HepG2 (cell line): ENCODE data around the gene HAGHL. TPM values are rescaled to one million over a fixed set of nuclear protein-coding genes. Genes with fewer than 3 reads are reported as not detected.
A peak's percentile ranks its signal among the peaks of the same experiment; 100 is the strongest.

Experiments
- BCLAF1 ChIP-seq: fragments of 450-650 bp; IDR thresholded peaks from 2 replicates; pipeline ENCODE4 v1.6.1; 2017; ENCODE audit warnings: mild to moderate bottlenecking
- CHCHD3 ChIP-seq: sonication (generic); formaldehyde crosslinking; IDR thresholded peaks from 2 replicates; pipeline ENCODE4 v1.8.0; 2022; ENCODE audit warnings: mild to moderate bottlenecking, missing genetic modification reagents, moderate library complexity
- FOSL2 ChIP-seq: sonication (generic); formaldehyde crosslinking; IDR thresholded peaks from 2 replicates; pipeline ENCODE4 v1.4.0; 2020; ENCODE audit warnings: missing genetic modification reagents
- HOXA9 ChIP-seq: sonication (generic); formaldehyde crosslinking; IDR thresholded peaks from 2 replicates; pipeline ENCODE4 v1.8.1; 2022; ENCODE audit warnings: missing genetic modification reagents, mild to moderate bottlenecking, moderate library complexity, borderline replicate concordance
- MYC ChIP-seq: sonication (generic); formaldehyde crosslinking; IDR thresholded peaks from 2 replicates; pipeline ENCODE4 v1.9.0; 2021; ENCODE audit warnings: missing genetic modification reagents, borderline replicate concordance
- POLR2AphosphoS2 ChIP-seq: IDR thresholded peaks from 2 replicates; pipeline ENCODE4 v1.6.1; 2011; ENCODE audit warnings: low read depth, low read length, improper control_type of control experiment
- SIN3A ChIP-seq: IDR thresholded peaks from 2 replicates; pipeline ENCODE4 v1.6.1; 2011; ENCODE audit warnings: low read depth, mild to moderate bottlenecking, control low read depth, low read length, borderline replicate concordance
- SKIL ChIP-seq: sonication (generic); formaldehyde crosslinking; IDR thresholded peaks from 2 replicates; pipeline ENCODE4 v1.8.0; 2022; ENCODE audit warnings: missing genetic modification reagents, mild to moderate bottlenecking, moderate library complexity, borderline replicate concordance
- TAF15 ChIP-seq: fragments of 200-400 bp; formaldehyde crosslinking; IDR thresholded peaks from one replicate; pipeline ENCODE4 v1.6.1; 2018; ENCODE audit warnings: mild to moderate bottlenecking, low read depth, low read length; ENCODE audit not compliant: poor library complexity, severe bottlenecking
- TBX2 ChIP-seq: sonication (generic); formaldehyde crosslinking; IDR thresholded peaks from 2 replicates; pipeline ENCODE4 v1.5.0; 2020; ENCODE audit warnings: missing genetic modification reagents, mild to moderate bottlenecking, borderline replicate concordance
- THAP11 ChIP-seq: IDR thresholded peaks from 2 replicates; pipeline ENCODE4 v1.6.1; 2016; ENCODE audit warnings: missing biosample characterization, missing genetic modification reagents
- ZBTB39 ChIP-seq: sonication (generic); formaldehyde crosslinking; IDR thresholded peaks from 2 replicates; pipeline ENCODE4 v1.5.0; 2020; ENCODE audit warnings: missing genetic modification reagents
- ZFX ChIP-seq: sonication (generic); formaldehyde crosslinking; IDR thresholded peaks from 2 replicates; pipeline ENCODE4 v1.4.0; 2020; ENCODE audit warnings: mild to moderate bottlenecking, low read depth, missing genetic modification reagents, moderate library complexity
- ZNF275 ChIP-seq: sonication (generic); formaldehyde crosslinking; IDR thresholded peaks from 2 replicates; pipeline ENCODE4 v1.8.0; 2022; ENCODE audit warnings: missing genetic modification reagents, mild to moderate bottlenecking, inconsistent platforms, borderline replicate concordance
- ZNF496 ChIP-seq: sonication (generic); formaldehyde crosslinking; IDR thresholded peaks from 2 replicates; pipeline ENCODE4 v1.8.1; 2023; ENCODE audit warnings: mild to moderate bottlenecking, moderate library complexity, missing genetic modification reagents; ENCODE audit not compliant: insufficient replicate concordance
- ZNF552 ChIP-seq: sonication (generic); formaldehyde crosslinking; IDR thresholded peaks from 2 replicates; pipeline ENCODE4 v1.9.0; 2022; ENCODE audit warnings: missing genetic modification reagents, mild to moderate bottlenecking, borderline replicate concordance
- ZNF607 ChIP-seq: sonication (generic); formaldehyde crosslinking; IDR thresholded peaks from 2 replicates; pipeline ENCODE4 v1.5.1; 2020; ENCODE audit warnings: missing genetic modification reagents, mild to moderate bottlenecking, borderline replicate concordance
- polyA plus RNA-seq, 8 experiments: library from polyadenylated mRNA; depleted of rRNA in 3 of 8; stranded (reverse) in 7 of 8; unstranded in 1 of 8; fragments of >200 nt; fragmentation: Illumina TruSeq in 4 of 8; extraction: Trizol in 4 of 8; gene quantifications; 2 replicates each; pipeline versions ENCODE4 v1.2.1 to v1.2.3, GENCODE V29; 2011 to 2016; ENCODE audit warnings: low read depth in 4 of 8, missing spikeins in 1 of 8, mixed read lengths in 1 of 8; ENCODE audit not compliant: insufficient read depth in 1 of 8
- total RNA-seq, 5 experiments: library from RNA; depleted of rRNA; stranded (reverse); fragments of >200 nt; fragmentation: Illumina TruSeq; extraction: Trizol; gene quantifications; 2 replicates each; pipeline ENCODE4 v1.2.3, GENCODE V29; 2016; ENCODE audit warnings: low read depth in 1 of 5

HAGHL gene
- total and polyA plus RNA-seq, 2 of the 13 experiments (the other 11 are each of a cell fraction or from before 2014, with no cell fraction given) = 3.4 to 8.4 TPM

- TF ChIP-seq ZNF496 (CRISPR knock-in tag) (no peak), MYC (CRISPR knock-in tag) (peak; percentile 79), ZNF552 (CRISPR knock-in tag) (0 out of 2 replicates have a peak, but pooled peaks have one; percentile 44), ZNF275 (CRISPR knock-in tag) (0 out of 2 replicates have a peak, but pooled peaks have one; percentile 26), ZNF607 (CRISPR knock-in tag) (0 out of 2 replicates have a peak, but pooled peaks have one; percentile 77), HOXA9 (CRISPR knock-in tag) (peak; percentile 60), BCLAF1 (no peak), FOSL2 (no peak), POLR2AphosphoS2 (no peak), TAF15 (no peak), THAP11 (CRISPR knock-in tag) (peak; percentile 20; the same call in 1 of the 2 replicates), ZFX (CRISPR knock-in tag) (peak; percentile 79), SIN3A (0 out of 2 replicates have a peak, but pooled peaks have one; percentile 15), SKIL (CRISPR knock-in tag) (peak; percentile 63), TBX2 (CRISPR knock-in tag) (peak; percentile 81), CHCHD3 (0 out of 2 replicates have a peak, but pooled peaks have one; percentile 78), ZBTB39 (CRISPR knock-in tag) (peak; percentile 65; the same call in 1 of the 2 replicates)
Observed at GRCh38 chr16:695355-696089, 31.4 kb upstream of the HAGHL start (continued).
